HEK293 (cell line): ENCODE results near the gene HSF5.

Experiments
- CTCF ChIP-seq: fragments of 450-650 bp; formaldehyde crosslinking; IDR thresholded peaks from 2 replicates; pipeline ENCODE4 v1.5.1; 2016; ENCODE audit warnings: missing biosample characterization, missing genetic modification characterization
- EGR2 ChIP-seq: fragments of 450-650 bp; formaldehyde crosslinking; IDR thresholded peaks from 2 replicates; pipeline ENCODE4 v1.5.1; 2016; ENCODE audit warnings: low read depth, missing biosample characterization, missing genetic modification characterization
- GLIS1 ChIP-seq: fragments of 450-650 bp; formaldehyde crosslinking; IDR thresholded peaks from 2 replicates; pipeline ENCODE4 v1.5.1; 2016; ENCODE audit warnings: missing biosample characterization, missing genetic modification characterization
- IKZF3 ChIP-seq: fragments of 450-650 bp; IDR thresholded peaks from 2 replicates; pipeline ENCODE4 v1.5.0; 2018; ENCODE audit warnings: missing biosample characterization, mild to moderate bottlenecking, missing genetic modification characterization, moderate library complexity
- KLF7 ChIP-seq: fragments of 450-650 bp; formaldehyde crosslinking; IDR thresholded peaks from 2 replicates; pipeline ENCODE4 v1.5.1; 2016; ENCODE audit warnings: missing biosample characterization, missing genetic modification characterization, borderline replicate concordance
- PRDM1 ChIP-seq: fragments of 450-650 bp; formaldehyde crosslinking; IDR thresholded peaks from 2 replicates; pipeline ENCODE4; 2016; ENCODE audit warnings: missing biosample characterization, missing genetic modification characterization
- ZBTB1 ChIP-seq: fragments of 450-650 bp; formaldehyde crosslinking; IDR thresholded peaks from 2 replicates; pipeline ENCODE4 v1.5.1; 2016; ENCODE audit warnings: missing biosample characterization, missing genetic modification characterization
- ZBTB7A ChIP-seq: fragments of 450-650 bp; formaldehyde crosslinking; IDR thresholded peaks from 2 replicates; pipeline ENCODE4 v1.5.1; 2016; ENCODE audit warnings: low read depth, missing biosample characterization, missing genetic modification characterization
- ZFP69B ChIP-seq: fragments of 450-650 bp; formaldehyde crosslinking; IDR thresholded peaks from 2 replicates; pipeline ENCODE4 v1.5.1; 2016; ENCODE audit warnings: missing biosample characterization, missing genetic modification characterization
- ZNF18 ChIP-seq: fragments of 450-650 bp; formaldehyde crosslinking; IDR thresholded peaks from 2 replicates; pipeline ENCODE4 v1.5.1; 2016; ENCODE audit warnings: missing biosample characterization, missing genetic modification characterization
- ZNF202 ChIP-seq: fragments of 450-650 bp; formaldehyde crosslinking; IDR thresholded peaks from 2 replicates; pipeline ENCODE4 v1.5.1; 2016; ENCODE audit warnings: missing biosample characterization, missing genetic modification characterization, borderline replicate concordance
- ZNF335 ChIP-seq: fragments of 450-650 bp; formaldehyde crosslinking; conservative IDR thresholded peaks from 2 replicates; pipeline ENCODE4 v1.5.1; 2016; ENCODE audit warnings: missing biosample characterization, missing genetic modification characterization
- ZNF341 ChIP-seq: fragments of 450-650 bp; formaldehyde crosslinking; IDR thresholded peaks from 2 replicates; pipeline ENCODE4; 2016; ENCODE audit warnings: low read depth, missing biosample characterization, missing genetic modification characterization
- ZNF394 ChIP-seq: fragments of 450-650 bp; formaldehyde crosslinking; IDR thresholded peaks from 2 replicates; pipeline ENCODE4 v1.5.1; 2016; ENCODE audit warnings: missing biosample characterization, missing genetic modification characterization, mild to moderate bottlenecking, moderate library complexity, borderline replicate concordance
- ZNF423 ChIP-seq: fragments of 450-650 bp; formaldehyde crosslinking; IDR thresholded peaks from 2 replicates; pipeline ENCODE4 v1.5.1; 2016; ENCODE audit warnings: missing biosample characterization, missing genetic modification characterization
- ZNF501 ChIP-seq: fragments of 450-650 bp; formaldehyde crosslinking; IDR thresholded peaks from 2 replicates; pipeline ENCODE4 v1.5.1; 2016; ENCODE audit warnings: missing biosample characterization, missing genetic modification characterization
- ZNF701 ChIP-seq: fragments of 450-650 bp; formaldehyde crosslinking; IDR thresholded peaks from 2 replicates; pipeline ENCODE4 v1.5.1; 2016; ENCODE audit warnings: missing biosample characterization, missing genetic modification characterization
- ZSCAN18 ChIP-seq: fragments of 450-650 bp; formaldehyde crosslinking; IDR thresholded peaks from 2 replicates; pipeline ENCODE4 v1.5.1; 2016; ENCODE audit warnings: missing biosample characterization, missing genetic modification characterization
- ZXDB ChIP-seq: fragments of 450-650 bp; formaldehyde crosslinking; IDR thresholded peaks from 2 replicates; pipeline ENCODE4 v1.5.1; 2016; ENCODE audit warnings: missing biosample characterization, missing genetic modification characterization
- TF ChIP-seq, protein P1 (sequence below): fragments of 450-650 bp; formaldehyde crosslinking; IDR thresholded peaks from 2 replicates; pipeline ENCODE4 v1.5.1; 2016; ENCODE audit warnings: missing biosample characterization, missing genetic modification characterization
- TF ChIP-seq, protein P2 (sequence below): fragments of 450-650 bp; formaldehyde crosslinking; IDR thresholded peaks from 2 replicates; pipeline ENCODE4 v1.5.1; 2017; ENCODE audit warnings: missing biosample characterization, missing genetic modification characterization
- TF ChIP-seq, protein P3 (sequence below): fragments of 450-650 bp; formaldehyde crosslinking; IDR thresholded peaks from 2 replicates; pipeline ENCODE4 v1.5.0; 2017; ENCODE audit warnings: missing biosample characterization, missing genetic modification characterization, borderline replicate concordance
- TF ChIP-seq, protein P4 (sequence below): fragments of 450-650 bp; formaldehyde crosslinking; IDR thresholded peaks from 2 replicates; pipeline ENCODE4 v1.5.1; 2016; ENCODE audit warnings: missing biosample characterization, missing genetic modification characterization, low read depth
- TF ChIP-seq, protein P5 (sequence below): fragments of 450-650 bp; formaldehyde crosslinking; IDR thresholded peaks from 2 replicates; pipeline ENCODE4 v1.5.1; 2016; ENCODE audit warnings: missing biosample characterization, missing genetic modification characterization

HSF5 gene

DNA sequence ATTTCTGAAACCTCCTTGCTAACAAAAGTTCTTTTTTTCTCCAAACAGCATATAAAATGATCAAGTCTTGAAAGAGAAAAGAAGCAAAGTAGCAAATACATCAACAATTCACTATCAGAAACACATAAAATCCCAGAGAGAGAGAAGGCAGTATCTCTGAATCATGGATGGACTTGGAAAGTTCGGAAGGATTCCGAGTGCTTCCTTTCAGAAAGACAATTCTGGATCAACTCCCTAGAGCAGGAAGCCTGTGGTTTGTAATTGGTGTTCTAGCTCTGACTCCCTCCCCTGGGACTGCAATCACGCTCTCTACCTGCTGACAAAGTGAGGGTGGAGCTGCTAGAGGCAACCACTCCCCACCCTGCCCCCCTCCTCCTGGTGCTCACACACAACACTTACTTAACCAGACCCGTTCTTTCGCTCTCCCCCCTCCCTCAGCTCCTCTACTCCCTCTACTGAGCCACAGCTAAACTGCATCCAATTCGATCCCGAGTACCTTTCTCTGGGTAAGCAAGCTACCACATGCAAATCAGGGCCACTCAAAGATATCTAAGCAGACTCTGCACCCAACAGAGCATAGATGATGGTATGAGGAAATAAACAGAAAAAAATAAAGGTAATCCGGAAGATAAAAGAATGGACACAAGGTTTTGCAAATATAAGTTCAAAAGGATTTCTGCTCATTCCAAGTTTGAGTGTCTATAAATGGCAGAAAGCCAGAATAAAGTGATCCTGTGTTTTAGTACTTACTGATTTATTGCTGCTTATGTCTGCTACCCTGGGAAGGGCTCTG, 70.7 kb downstream of the HSF5 start, which contains the start of gene RNF43 (continued):
- TF ChIP-seq ZNF335 (tag by site-specific recombination), result peak; percentile 37; the same call in 1 of the 2 replicates
- TF ChIP-seq ZFP69B (tag by site-specific recombination), result peak; percentile 82; the same call in 1 of the 2 replicates
- peak; percentile 24; the same call in 1 of the 2 replicates for TF ChIP-seq ZBTB1 (tag by site-specific recombination)
- peak; percentile 75 for TF ChIP-seq GLIS1 (tag by site-specific recombination)
- TF ChIP-seq EGR2, result peak; percentile 50; the same call in 1 of the 2 replicates
- TF ChIP-seq PRDM1 (tag by site-specific recombination), result peak; percentile 95
- TF ChIP-seq, protein P1, sequence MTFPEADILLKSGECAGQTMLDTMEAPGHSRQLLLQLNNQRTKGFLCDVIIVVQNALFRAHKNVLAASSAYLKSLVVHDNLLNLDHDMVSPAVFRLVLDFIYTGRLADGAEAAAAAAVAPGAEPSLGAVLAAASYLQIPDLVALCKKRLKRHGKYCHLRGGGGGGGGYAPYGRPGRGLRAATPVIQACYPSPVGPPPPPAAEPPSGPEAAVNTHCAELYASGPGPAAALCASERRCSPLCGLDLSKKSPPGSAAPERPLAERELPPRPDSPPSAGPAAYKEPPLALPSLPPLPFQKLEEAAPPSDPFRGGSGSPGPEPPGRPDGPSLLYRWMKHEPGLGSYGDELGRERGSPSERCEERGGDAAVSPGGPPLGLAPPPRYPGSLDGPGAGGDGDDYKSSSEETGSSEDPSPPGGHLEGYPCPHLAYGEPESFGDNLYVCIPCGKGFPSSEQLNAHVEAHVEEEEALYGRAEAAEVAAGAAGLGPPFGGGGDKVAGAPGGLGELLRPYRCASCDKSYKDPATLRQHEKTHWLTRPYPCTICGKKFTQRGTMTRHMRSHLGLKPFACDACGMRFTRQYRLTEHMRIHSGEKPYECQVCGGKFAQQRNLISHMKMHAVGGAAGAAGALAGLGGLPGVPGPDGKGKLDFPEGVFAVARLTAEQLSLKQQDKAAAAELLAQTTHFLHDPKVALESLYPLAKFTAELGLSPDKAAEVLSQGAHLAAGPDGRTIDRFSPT, result peak; percentile 93
- TF ChIP-seq ZNF202 (tag by site-specific recombination), result no peak
- TF ChIP-seq ZNF18 (tag by site-specific recombination), result peak; percentile 92
- TF ChIP-seq, protein P2, sequence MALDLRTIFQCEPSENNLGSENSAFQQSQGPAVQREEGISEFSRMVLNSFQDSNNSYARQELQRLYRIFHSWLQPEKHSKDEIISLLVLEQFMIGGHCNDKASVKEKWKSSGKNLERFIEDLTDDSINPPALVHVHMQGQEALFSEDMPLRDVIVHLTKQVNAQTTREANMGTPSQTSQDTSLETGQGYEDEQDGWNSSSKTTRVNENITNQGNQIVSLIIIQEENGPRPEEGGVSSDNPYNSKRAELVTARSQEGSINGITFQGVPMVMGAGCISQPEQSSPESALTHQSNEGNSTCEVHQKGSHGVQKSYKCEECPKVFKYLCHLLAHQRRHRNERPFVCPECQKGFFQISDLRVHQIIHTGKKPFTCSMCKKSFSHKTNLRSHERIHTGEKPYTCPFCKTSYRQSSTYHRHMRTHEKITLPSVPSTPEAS (tag by site-specific recombination), result peak; percentile 53; the same call in 1 of the 2 replicates
- TF ChIP-seq ZNF501, result peak; percentile 90
- TF ChIP-seq, protein P3, sequence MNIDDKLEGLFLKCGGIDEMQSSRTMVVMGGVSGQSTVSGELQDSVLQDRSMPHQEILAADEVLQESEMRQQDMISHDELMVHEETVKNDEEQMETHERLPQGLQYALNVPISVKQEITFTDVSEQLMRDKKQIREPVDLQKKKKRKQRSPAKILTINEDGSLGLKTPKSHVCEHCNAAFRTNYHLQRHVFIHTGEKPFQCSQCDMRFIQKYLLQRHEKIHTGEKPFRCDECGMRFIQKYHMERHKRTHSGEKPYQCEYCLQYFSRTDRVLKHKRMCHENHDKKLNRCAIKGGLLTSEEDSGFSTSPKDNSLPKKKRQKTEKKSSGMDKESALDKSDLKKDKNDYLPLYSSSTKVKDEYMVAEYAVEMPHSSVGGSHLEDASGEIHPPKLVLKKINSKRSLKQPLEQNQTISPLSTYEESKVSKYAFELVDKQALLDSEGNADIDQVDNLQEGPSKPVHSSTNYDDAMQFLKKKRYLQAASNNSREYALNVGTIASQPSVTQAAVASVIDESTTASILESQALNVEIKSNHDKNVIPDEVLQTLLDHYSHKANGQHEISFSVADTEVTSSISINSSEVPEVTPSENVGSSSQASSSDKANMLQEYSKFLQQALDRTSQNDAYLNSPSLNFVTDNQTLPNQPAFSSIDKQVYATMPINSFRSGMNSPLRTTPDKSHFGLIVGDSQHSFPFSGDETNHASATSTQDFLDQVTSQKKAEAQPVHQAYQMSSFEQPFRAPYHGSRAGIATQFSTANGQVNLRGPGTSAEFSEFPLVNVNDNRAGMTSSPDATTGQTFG (tag by site-specific recombination), result no peak
- TF ChIP-seq ZNF423 (tag by site-specific recombination), result peak; percentile 100
- peak; percentile 98 for TF ChIP-seq CTCF
- TF ChIP-seq, protein P4, sequence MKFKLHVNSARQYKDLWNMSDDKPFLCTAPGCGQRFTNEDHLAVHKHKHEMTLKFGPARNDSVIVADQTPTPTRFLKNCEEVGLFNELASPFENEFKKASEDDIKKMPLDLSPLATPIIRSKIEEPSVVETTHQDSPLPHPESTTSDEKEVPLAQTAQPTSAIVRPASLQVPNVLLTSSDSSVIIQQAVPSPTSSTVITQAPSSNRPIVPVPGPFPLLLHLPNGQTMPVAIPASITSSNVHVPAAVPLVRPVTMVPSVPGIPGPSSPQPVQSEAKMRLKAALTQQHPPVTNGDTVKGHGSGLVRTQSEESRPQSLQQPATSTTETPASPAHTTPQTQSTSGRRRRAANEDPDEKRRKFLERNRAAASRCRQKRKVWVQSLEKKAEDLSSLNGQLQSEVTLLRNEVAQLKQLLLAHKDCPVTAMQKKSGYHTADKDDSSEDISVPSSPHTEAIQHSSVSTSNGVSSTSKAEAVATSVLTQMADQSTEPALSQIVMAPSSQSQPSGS (tag by site-specific recombination), result peak; percentile 49; the same call in 1 of the 2 replicates
- TF ChIP-seq KLF7 (tag by site-specific recombination), result peak; percentile 91; the same call in 1 of the 2 replicates
- peak; percentile 75 for TF ChIP-seq ZNF394 (tag by site-specific recombination)
- TF ChIP-seq IKZF3 (tag by site-specific recombination), result peak; percentile 99
- peak; percentile 43; the same call in 1 of the 2 replicates for TF ChIP-seq ZBTB7A
- peak; percentile 92 for TF ChIP-seq ZXDB (tag by site-specific recombination)
- no peak for TF ChIP-seq ZSCAN18 (tag by site-specific recombination)
- TF ChIP-seq ZNF341, result peak; percentile 95
- TF ChIP-seq, protein P5, sequence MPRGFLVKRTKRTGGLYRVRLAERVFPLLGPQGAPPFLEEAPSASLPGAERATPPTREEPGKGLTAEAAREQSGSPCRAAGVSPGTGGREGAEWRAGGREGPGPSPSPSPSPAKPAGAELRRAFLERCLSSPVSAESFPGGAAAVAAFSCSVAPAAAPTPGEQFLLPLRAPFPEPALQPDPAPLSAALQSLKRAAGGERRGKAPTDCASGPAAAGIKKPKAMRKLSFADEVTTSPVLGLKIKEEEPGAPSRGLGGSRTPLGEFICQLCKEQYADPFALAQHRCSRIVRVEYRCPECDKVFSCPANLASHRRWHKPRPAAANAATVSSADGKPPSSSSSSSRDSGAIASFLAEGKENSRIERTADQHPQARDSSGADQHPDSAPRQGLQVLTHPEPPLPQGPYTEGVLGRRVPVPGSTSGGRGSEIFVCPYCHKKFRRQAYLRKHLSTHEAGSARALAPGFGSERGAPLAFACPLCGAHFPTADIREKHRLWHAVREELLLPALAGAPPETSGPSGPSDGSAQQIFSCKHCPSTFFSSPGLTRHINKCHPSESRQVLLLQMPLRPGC, result peak; percentile 73
- no peak for TF ChIP-seq ZNF701
